ENCODE results near the gene ATCAY.

ATCAY gene

GRCh38 chr19:3970808-3971598 is 90.5 kb downstream of the ATCAY start, which contains the start of gene DAPK3:
DAPK3 (minus strand) TSS chr19:3971099; CDS start chr19:3969735, 1,364 bp downstream.
- peak; percentile 82 to 97 (median 96) for DNase-seq

GRCh38 chr19:3975144-3975543 is 94.7 kb downstream of the ATCAY start:
- no peak for DNase-seq

GRCh38 chr19:3975637-3976087 is 95.2 kb downstream of the ATCAY start:
- no peak for DNase-seq

- no peak for DNase-seq
Measured at GRCh38 chr19:3976495-3977241, 96.2 kb downstream of the ATCAY start.
